Endodermal cell (in vitro differentiated cells): ENCODE measurements around the gene DBNDD2. TPM values are rescaled to one million over a fixed set of nuclear protein-coding genes. Genes with fewer than 3 reads are reported as not detected.

Source experiments
- DNase-seq: peaks from one replicate; pipeline ENCODE4 v3.0.0-alpha.2; 2017
- H3K27ac ChIP-seq: 2 replicates; pipeline ENCODE4 v1.5.1; 2013; ENCODE audit warnings: mild to moderate bottlenecking, low read depth, low read length, moderate library complexity
- H3K27me3 ChIP-seq: 2 replicates; pipeline ENCODE4 v1.6.1; 2013; ENCODE audit warnings: mild to moderate bottlenecking, low read length, moderate library complexity; ENCODE audit not compliant: insufficient read depth, control insufficient read depth, poor library complexity, severe bottlenecking
- H3K36me3 ChIP-seq: 2 replicates; pipeline ENCODE4 v1.7.0; 2013; ENCODE audit warnings: mild to moderate bottlenecking, low read length, moderate library complexity; ENCODE audit not compliant: control insufficient read depth, insufficient read depth
- H3K4me1 ChIP-seq: one replicate; pipeline ENCODE4 v1.7.0; 2013; ENCODE audit warnings: low read length; ENCODE audit not compliant: control insufficient read depth, insufficient read depth
- H3K4me3 ChIP-seq: 2 replicates; pipeline ENCODE4 v1.5.1; 2013; ENCODE audit warnings: mild to moderate bottlenecking, low read length, moderate library complexity
- H3K9ac ChIP-seq: 2 replicates; pipeline ENCODE4 v1.6.1; 2013; ENCODE audit warnings: mild to moderate bottlenecking, low read length, moderate library complexity; ENCODE audit not compliant: poor library complexity, severe bottlenecking; ENCODE audit errors: extremely low read depth
- H3K9me3 ChIP-seq: 2 replicates; pipeline ENCODE4 v1.6.1; 2013; ENCODE audit warnings: mild to moderate bottlenecking, low read length, moderate library complexity; ENCODE audit not compliant: control insufficient read depth
- H3K27ac Mint-ChIP-seq: 2 replicates; pipeline ENCODE4 v1.8.0; 2020; ENCODE audit warnings: mixed read lengths
- H3K27me3 Mint-ChIP-seq: 2 replicates; pipeline ENCODE4 v1.8.0; 2021; ENCODE audit warnings: mild to moderate bottlenecking, mixed read lengths; ENCODE audit not compliant: insufficient read depth
- H3K36me3 Mint-ChIP-seq: 2 replicates; pipeline ENCODE4 v1.8.0; 2020; ENCODE audit warnings: low read depth, mixed read lengths
- H3K4me1 Mint-ChIP-seq: 2 replicates; pipeline ENCODE4 v1.8.0; 2020; ENCODE audit warnings: mixed read lengths
- H3K4me3 Mint-ChIP-seq: 2 replicates; pipeline ENCODE4 v1.8.0; 2020; ENCODE audit warnings: mild to moderate bottlenecking, moderate library complexity, mixed read lengths
- H3K9me3 Mint-ChIP-seq: 2 replicates; pipeline ENCODE4 v1.8.0; 2020; ENCODE audit warnings: mild to moderate bottlenecking, mixed read lengths
- CTCF ChIP-seq: fragments of 200-600 bp; sonication (generic); conservative IDR thresholded peaks from 2 replicates; pipeline ENCODE4 v1.5.0; 2021; ENCODE audit warnings: antibody characterized with exemption, mild to moderate bottlenecking
- WGBS, 2 experiments: methylation state at CpG; one replicate each; pipeline versions ENCODE4 v1.1.5 to v1.1.7; 2013; ENCODE audit warnings: missing lambda C conversion rate in 2 of 2, mixed read lengths in 1 of 2; ENCODE audit not compliant: insufficient coverage in 1 of 2, insufficient read length in 1 of 2; 5-methylcytosine and 5-hydroxymethylcytosine counted together
- total RNA-seq, 2 donors: library from RNA; stranded (reverse); fragmentation: NEBNext Ultra II Directional in 1 of 2; extraction: Animal tissue kit (Norgen Biotek cat#: 25700) in 1 of 2; gene quantifications; 2 replicates in 1 of 2; 3 replicates in 1 of 2; pipeline ENCODE4 v1.2.1, GENCODE V29; 2021

DBNDD2 gene
- total RNA-seq, 2 donors from 2014 or later: 63.2 to 69.1 TPM

GRCh38 chr20:45366631-45367030, 41.5 kb upstream of the DBNDD2 start:
- Histone ChIP-seq H3K27ac (no peak overlapping the region), H3K9me3 (no peaks in the 10 kb centered on the region), H3K4me3 (no peak overlapping the region), H3K4me1 (peaks cover 10% of the 10 kb centered on the region), H3K9ac (no peak overlapping the region), H3K36me3 (peaks cover 52% of the 10 kb centered on the region), H3K27me3 (no peaks in the 10 kb centered on the region)
- Mint-ChIP-seq H3K9me3 (no peaks in the 10 kb centered on the region), H3K4me3 (no peak overlapping the region), H3K27ac (no peak overlapping the region), H3K4me1 (peaks cover 17% of the 10 kb centered on the region), H3K27me3 (no peaks in the 10 kb centered on the region), H3K36me3 (peaks cover 28% of the 10 kb centered on the region)
- DNase-seq: no peak
- no peak for TF ChIP-seq CTCF
- WGBS, 2 experiments: 91 to 93% methylated on average over 10 to 11 of the region's 11 CpGs

- H3K9ac ChIP-seq: no peak overlapping the region
- Mint-ChIP-seq H3K36me3 (peaks cover 28% of the 10 kb centered on the region), H3K4me3 (no peak overlapping the region), H3K4me1 (peaks cover 17% of the 10 kb centered on the region), H3K27me3 (peaks cover under 1% of the 10 kb centered on the region), H3K9me3 (no peaks in the 10 kb centered on the region), H3K27ac (no peak overlapping the region)
- H3K9me3 ChIP-seq: no peaks in the 10 kb centered on the region
- peaks cover 53% of the 10 kb centered on the region for H3K36me3 ChIP-seq
- DNase-seq: no peak
- H3K27ac ChIP-seq: no peak overlapping the region
- H3K4me3 ChIP-seq: no peak overlapping the region
- no peak for TF ChIP-seq CTCF
- H3K27me3 ChIP-seq: no peaks in the 10 kb centered on the region
- peaks cover 10% of the 10 kb centered on the region for H3K4me1 ChIP-seq
Observed at GRCh38 chr20:45367126-45367525, 41.0 kb upstream of the DBNDD2 start.

- Mint-ChIP-seq H3K4me3 (no peak overlapping the region), H3K9me3 (no peaks in the 10 kb centered on the region), H3K4me1 (peaks cover 23% of the 10 kb centered on the region), H3K27me3 (peaks cover 12% of the 10 kb centered on the region), H3K27ac (no peak overlapping the region), H3K36me3 (peaks cover 28% of the 10 kb centered on the region)
- peaks cover 11% of the 10 kb centered on the region for H3K4me1 ChIP-seq
- no peak for DNase-seq
- H3K9me3 ChIP-seq: no peaks in the 10 kb centered on the region
- peaks cover 53% of the 10 kb centered on the region for H3K36me3 ChIP-seq
- no peak overlapping the region for H3K4me3 ChIP-seq
- TF ChIP-seq CTCF: no peak
- no peaks in the 10 kb centered on the region for H3K27me3 ChIP-seq
- WGBS, 2 experiments: 87 to 88% methylated on average over 6 of the region's 6 CpGs
- H3K9ac ChIP-seq: no peak overlapping the region
- no peak overlapping the region for H3K27ac ChIP-seq
Observed at GRCh38 chr20:45368221-45368980, 39.7 kb upstream of the DBNDD2 start.
